Activated CD4-positive, alpha-beta T cell treated with anti-CD3 and anti-CD28 coated beads, Interleukin-2, amount 10 ng/mL, durations not matched to agents 24 days and 14 days (primary cell): ENCODE measurements around the gene LDLRAD3. TPM values are rescaled to one million over a fixed set of nuclear protein-coding genes. Genes with fewer than 3 reads are reported as not detected.
"Not testable (repeated sequence)": the region's sequence is repeated elsewhere in the genome, so short reads cannot be mapped to it uniquely, and the experiment has no call there.

ENCODE experiments used
- DNase-seq: peaks from one replicate; pipeline ENCODE4 v3.0.0; 2022
- H3K27ac Mint-ChIP-seq: one replicate; pipeline ENCODE4 v1.8.0; 2022; ENCODE audit warnings: mild to moderate bottlenecking, mixed read lengths
- H3K27me3 Mint-ChIP-seq: one replicate; pipeline ENCODE4 v1.8.0; 2022; ENCODE audit warnings: mixed read lengths
- H3K36me3 Mint-ChIP-seq: one replicate; pipeline ENCODE4 v1.8.0; 2022; ENCODE audit warnings: low read depth, mild to moderate bottlenecking, mixed read lengths
- H3K4me1 Mint-ChIP-seq: one replicate; pipeline ENCODE4 v1.8.0; 2021; ENCODE audit warnings: mixed read lengths
- H3K4me3 Mint-ChIP-seq: one replicate; pipeline ENCODE4 v1.8.0; 2022; ENCODE audit warnings: mild to moderate bottlenecking, moderate library complexity, mixed read lengths
- H3K9me3 Mint-ChIP-seq: one replicate; pipeline ENCODE4 v1.8.0; 2021; ENCODE audit warnings: mixed read lengths
- intact Hi-C: fragments of 100-400 bp; cut with micrococcal nuclease; formaldehyde crosslinking; loops from one replicate; pipeline ENCODE4 v1.15.1; 2023
- total RNA-seq: library from RNA; stranded (reverse); gene quantifications from 2 replicates; pipeline ENCODE4 v1.2.3, GENCODE V29; 2022

The LDLRAD3 gene
- total RNA-seq, 1 donor from 2014 or later: 0.54 TPM

GRCh38 chr11:36000616-36001190, 56.8 kb downstream of the LDLRAD3 start:
- Mint-ChIP-seq H3K9me3 (peaks cover 4% of the 10 kb centered on the region), H3K36me3 (no peaks in the 10 kb centered on the region), H3K27me3 (peaks cover 12% of the 10 kb centered on the region), H3K4me3 (no peak overlapping the region), H3K27ac (no peak overlapping the region), H3K4me1 (no peaks in the 10 kb centered on the region)
- intact Hi-C loops: no loop called here
- no peak for DNase-seq

- no peaks in the 10 kb centered on the region for H3K9me3 Mint-ChIP-seq
- intact Hi-C loops: no loop called here
- no peak overlapping the region for H3K27ac Mint-ChIP-seq
- no peak overlapping the region for H3K4me3 Mint-ChIP-seq
- DNase-seq: no peak
- H3K4me1 Mint-ChIP-seq: no peaks in the 10 kb centered on the region
- no peaks in the 10 kb centered on the region for H3K36me3 Mint-ChIP-seq
- H3K27me3 Mint-ChIP-seq: peaks cover 4% of the 10 kb centered on the region
Measured at GRCh38 chr11:36002196-36002595, 58.3 kb downstream of the LDLRAD3 start.

GRCh38 chr11:36002796-36003195, 58.9 kb downstream of the LDLRAD3 start:
- Mint-ChIP-seq H3K27me3 (peaks cover 4% of the 10 kb centered on the region), H3K9me3 (no peaks in the 10 kb centered on the region), H3K4me1 (no peaks in the 10 kb centered on the region), H3K36me3 (no peaks in the 10 kb centered on the region), H3K27ac (no peak overlapping the region), H3K4me3 (no peak overlapping the region)
- no peak for DNase-seq
- intact Hi-C loops: no loop called here

- H3K27me3 Mint-ChIP-seq: peaks cover 4% of the 10 kb centered on the region
- no peaks in the 10 kb centered on the region for H3K9me3 Mint-ChIP-seq
- H3K27ac Mint-ChIP-seq: no peak overlapping the region
- H3K36me3 Mint-ChIP-seq: no peaks in the 10 kb centered on the region
- DNase-seq: no peak
- intact Hi-C loops: no loop called here
- H3K4me3 Mint-ChIP-seq: no peak overlapping the region
- H3K4me1 Mint-ChIP-seq: no peaks in the 10 kb centered on the region
Measured at GRCh38 chr11:36006556-36006955, 62.7 kb downstream of the LDLRAD3 start.

GRCh38 chr11:36007127-36007655, 63.3 kb downstream of the LDLRAD3 start:
- intact Hi-C loops: no loop called here
- no peak overlapping the region for H3K4me3 Mint-ChIP-seq
- H3K36me3 Mint-ChIP-seq: no peaks in the 10 kb centered on the region
- no peaks in the 10 kb centered on the region for H3K4me1 Mint-ChIP-seq
- H3K9me3 Mint-ChIP-seq: no peaks in the 10 kb centered on the region
- DNase-seq: no peak
- no peak overlapping the region for H3K27ac Mint-ChIP-seq
- H3K27me3 Mint-ChIP-seq: peaks cover 4% of the 10 kb centered on the region

GRCh38 chr11:36008584-36008983, 64.7 kb downstream of the LDLRAD3 start:
- DNase-seq: no peak
- Mint-ChIP-seq H3K9me3 (no peaks in the 10 kb centered on the region), H3K4me1 (no peaks in the 10 kb centered on the region), H3K27ac (no peak overlapping the region), H3K4me3 (no peak overlapping the region), H3K27me3 (peaks cover 2% of the 10 kb centered on the region), H3K36me3 (no peaks in the 10 kb centered on the region)
- intact Hi-C loops: no loop called here

GRCh38 chr11:36009473-36009872, 65.6 kb downstream of the LDLRAD3 start:
- intact Hi-C loops: no loop called here
- Mint-ChIP-seq H3K27ac (no peak overlapping the region), H3K4me3 (no peak overlapping the region), H3K36me3 (no peaks in the 10 kb centered on the region), H3K9me3 (no peaks in the 10 kb centered on the region), H3K4me1 (no peaks in the 10 kb centered on the region), H3K27me3 (peaks cover 2% of the 10 kb centered on the region)
- DNase-seq: no peak

- no peak for DNase-seq
- H3K27me3 Mint-ChIP-seq: peaks cover 2% of the 10 kb centered on the region
- no peak overlapping the region for H3K27ac Mint-ChIP-seq
- intact Hi-C loops: no loop called here
- no peaks in the 10 kb centered on the region for H3K9me3 Mint-ChIP-seq
- H3K4me1 Mint-ChIP-seq: no peaks in the 10 kb centered on the region
- H3K4me3 Mint-ChIP-seq: no peak overlapping the region
- H3K36me3 Mint-ChIP-seq: no peaks in the 10 kb centered on the region
Measured at GRCh38 chr11:36010010-36010740, 66.3 kb downstream of the LDLRAD3 start.

- Mint-ChIP-seq H3K27me3 (no peaks in the 10 kb centered on the region), H3K36me3 (no peaks in the 10 kb centered on the region), H3K4me1 (no peaks in the 10 kb centered on the region), H3K27ac (no peak overlapping the region), H3K9me3 (no peaks in the 10 kb centered on the region), H3K4me3 (no peak overlapping the region)
- intact Hi-C loops: no loop called here
- no peak for DNase-seq
Measured at GRCh38 chr11:36011574-36011973, 67.7 kb downstream of the LDLRAD3 start.

GRCh38 chr11:36012455-36012854, 68.6 kb downstream of the LDLRAD3 start:
- H3K27me3 Mint-ChIP-seq: no peaks in the 10 kb centered on the region
- H3K9me3 Mint-ChIP-seq: no peaks in the 10 kb centered on the region
- intact Hi-C loops: no loop called here
- DNase-seq: no peak
- H3K4me1 Mint-ChIP-seq: no peaks in the 10 kb centered on the region
- no peak overlapping the region for H3K4me3 Mint-ChIP-seq
- no peak overlapping the region for H3K27ac Mint-ChIP-seq
- no peaks in the 10 kb centered on the region for H3K36me3 Mint-ChIP-seq

GRCh38 chr11:36012979-36013378, 69.1 kb downstream of the LDLRAD3 start:
- H3K9me3 Mint-ChIP-seq: no peaks in the 10 kb centered on the region
- H3K4me3 Mint-ChIP-seq: no peak overlapping the region
- H3K27me3 Mint-ChIP-seq: no peaks in the 10 kb centered on the region
- no peak overlapping the region for H3K27ac Mint-ChIP-seq
- intact Hi-C loops: no loop called here
- no peaks in the 10 kb centered on the region for H3K36me3 Mint-ChIP-seq
- no peaks in the 10 kb centered on the region for H3K4me1 Mint-ChIP-seq
- DNase-seq: no peak

- H3K27ac Mint-ChIP-seq, H3K4me1 Mint-ChIP-seq, DNase-seq, H3K9me3 Mint-ChIP-seq, intact Hi-C loops, H3K36me3 Mint-ChIP-seq, H3K4me3 Mint-ChIP-seq, H3K27me3 Mint-ChIP-seq: not testable (repeated sequence)
Measured at GRCh38 chr11:36013446-36013845, 69.6 kb downstream of the LDLRAD3 start.

- H3K36me3 Mint-ChIP-seq: no peaks in the 10 kb centered on the region
- intact Hi-C loops: no loop called here
- H3K4me1 Mint-ChIP-seq: no peaks in the 10 kb centered on the region
- no peaks in the 10 kb centered on the region for H3K9me3 Mint-ChIP-seq
- no peak overlapping the region for H3K4me3 Mint-ChIP-seq
- H3K27ac Mint-ChIP-seq: no peak overlapping the region
- DNase-seq: no peak
- H3K27me3 Mint-ChIP-seq: no peaks in the 10 kb centered on the region
Measured at GRCh38 chr11:36013950-36014897, 70.4 kb downstream of the LDLRAD3 start.
